HG03558 (cell line): ENCODE data around the gene RSL24D1.

ENCODE experiments used
- ATAC-seq: cut with Tn5 transposase; IDR thresholded peaks from one replicate; pipeline ENCODE4 v1.9.1; 2021; ENCODE audit warnings: moderate number of reproducible peaks; ENCODE audit not compliant: unreplicated experiment; ENCODE audit errors: extremely low read depth

The RSL24D1 gene

DNA sequence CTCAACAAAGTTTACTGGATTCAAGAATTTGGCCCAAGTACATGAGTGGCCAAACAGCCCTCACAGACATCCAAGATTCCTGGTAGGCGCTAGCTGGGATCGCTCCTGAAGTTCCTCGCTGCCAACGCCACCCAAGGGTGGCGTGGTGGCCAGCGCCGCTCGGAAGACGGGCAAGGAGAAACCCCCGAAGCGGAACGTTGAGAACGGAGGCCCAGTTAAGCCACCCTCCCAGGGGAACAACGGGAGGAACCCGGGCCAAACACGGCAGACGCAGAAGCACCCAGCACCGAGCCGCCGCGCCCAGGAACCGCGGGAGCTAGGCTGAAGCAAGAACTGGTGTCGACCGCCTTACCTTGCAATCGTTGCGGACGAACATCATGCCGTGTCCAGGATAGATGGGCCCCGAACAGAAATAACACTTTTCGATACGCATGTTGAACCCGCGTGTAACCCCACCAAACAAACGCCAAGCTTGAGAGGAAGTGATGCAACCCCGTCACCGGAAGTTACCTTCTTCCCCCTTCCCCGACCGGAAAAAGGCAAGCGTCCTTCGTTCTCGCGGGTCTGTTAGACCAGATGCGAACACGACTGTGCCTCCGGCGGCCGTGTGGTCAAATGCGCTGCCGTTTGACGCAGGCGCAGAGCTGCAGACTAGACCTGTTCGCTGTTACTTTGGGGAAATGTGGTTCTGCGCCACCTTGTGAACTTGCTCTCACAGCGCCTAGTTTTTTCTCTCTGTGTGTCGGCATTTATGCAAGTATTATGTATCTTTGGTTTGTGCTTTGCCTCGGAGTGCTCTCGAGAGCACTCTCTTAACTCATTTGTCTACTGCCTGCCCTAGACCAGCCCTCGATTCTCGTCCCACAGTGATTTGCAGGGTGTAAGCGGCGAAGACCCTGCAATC, at the start of gene RSL24D1:
TSS of gene RSL24D1 (minus strand) at position 484 of the 904 bp plus-strand sequence. CDS start at position 433, 51 bp downstream.
- ATAC-seq, result peak; percentile 95

DNA sequence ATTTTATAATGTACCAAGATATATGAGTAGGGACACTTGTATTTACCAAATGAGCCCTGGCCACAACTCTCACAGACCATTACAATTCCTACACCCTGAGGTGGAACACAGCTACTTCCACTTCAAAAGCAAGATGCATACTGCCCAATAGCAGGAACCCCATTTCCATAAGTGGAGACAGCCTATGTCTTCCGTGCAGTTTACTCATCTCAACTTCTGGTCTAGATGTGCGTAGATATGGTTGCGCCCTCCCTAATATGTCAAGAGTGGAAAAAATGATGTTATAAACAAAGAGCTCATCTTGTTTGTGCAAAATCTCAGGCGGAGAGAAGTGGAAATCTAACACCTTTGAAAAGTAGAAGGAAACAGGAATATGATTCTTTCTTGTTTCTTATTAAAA, 48.3 kb upstream of the RSL24D1 start:
- ATAC-seq, result no peak

DNA sequence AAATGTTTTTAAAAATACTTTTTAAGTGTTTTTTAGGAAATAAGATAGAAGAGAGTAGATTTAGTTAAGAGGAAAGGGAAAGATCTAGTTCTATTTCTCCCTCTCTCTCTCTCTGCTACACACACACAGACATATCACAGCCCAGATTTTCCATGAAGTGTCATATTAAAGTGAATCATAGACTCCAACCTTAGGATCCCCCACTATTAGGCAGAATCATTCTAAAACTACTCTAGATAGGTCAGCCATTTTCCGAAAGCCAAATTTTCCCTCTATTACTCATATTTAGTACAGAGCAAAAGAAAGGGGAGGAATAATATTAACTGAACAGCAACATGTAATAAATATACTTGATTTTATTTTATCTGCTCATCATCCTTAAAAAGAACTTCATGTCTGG, 45.1 kb upstream of the RSL24D1 start:
- ATAC-seq, result no peak

DNA sequence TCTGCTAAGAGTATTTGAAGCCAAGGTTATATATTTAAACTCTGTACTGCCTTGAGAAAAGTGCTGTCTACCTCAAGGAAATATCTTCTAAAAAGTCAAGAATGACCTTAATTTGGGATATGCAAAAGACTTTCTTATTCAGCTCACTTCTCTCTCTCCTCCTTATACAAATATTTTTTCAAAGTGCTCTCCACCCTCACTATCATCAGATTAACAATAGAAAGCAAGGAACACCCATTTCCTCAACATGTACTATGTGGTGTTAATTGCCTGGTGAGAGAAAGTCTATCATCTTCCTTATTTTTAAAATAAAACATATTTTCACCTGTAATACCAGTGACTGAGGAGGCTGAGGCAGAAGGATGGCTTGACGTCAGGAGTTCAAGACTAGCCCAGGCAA, 44.4 kb upstream of the RSL24D1 start:
- ATAC-seq, result no peak

DNA sequence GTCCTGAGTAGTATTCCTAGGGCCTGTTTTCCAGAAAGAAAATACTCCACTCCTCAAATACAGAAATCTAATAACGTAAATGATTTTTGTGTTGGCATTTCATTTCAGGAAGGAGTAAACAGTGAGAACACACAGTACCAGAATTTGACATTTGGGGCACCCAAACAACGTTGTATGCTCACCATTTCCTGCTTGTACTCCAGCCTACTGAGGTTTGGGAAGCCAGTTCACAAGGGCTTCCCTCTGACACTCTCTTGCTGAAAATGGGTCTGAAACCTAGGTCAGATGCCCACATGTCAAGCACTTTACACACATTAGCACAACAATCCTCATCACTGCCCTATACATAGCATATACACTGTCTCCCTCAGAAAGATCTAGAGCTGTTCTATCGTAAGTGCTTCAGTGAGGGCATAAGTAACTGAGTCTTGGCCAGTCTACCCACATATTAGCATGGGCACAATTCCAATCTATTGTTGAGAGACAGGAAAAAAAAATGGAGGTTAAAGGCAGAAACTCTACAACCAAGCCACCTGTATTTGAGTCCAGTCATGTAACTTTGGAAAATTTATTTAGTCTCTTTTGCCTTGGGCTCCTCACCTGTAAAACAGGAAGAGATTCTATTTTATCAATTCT, 43.5 kb upstream of the RSL24D1 start:
- no peak for ATAC-seq

DNA sequence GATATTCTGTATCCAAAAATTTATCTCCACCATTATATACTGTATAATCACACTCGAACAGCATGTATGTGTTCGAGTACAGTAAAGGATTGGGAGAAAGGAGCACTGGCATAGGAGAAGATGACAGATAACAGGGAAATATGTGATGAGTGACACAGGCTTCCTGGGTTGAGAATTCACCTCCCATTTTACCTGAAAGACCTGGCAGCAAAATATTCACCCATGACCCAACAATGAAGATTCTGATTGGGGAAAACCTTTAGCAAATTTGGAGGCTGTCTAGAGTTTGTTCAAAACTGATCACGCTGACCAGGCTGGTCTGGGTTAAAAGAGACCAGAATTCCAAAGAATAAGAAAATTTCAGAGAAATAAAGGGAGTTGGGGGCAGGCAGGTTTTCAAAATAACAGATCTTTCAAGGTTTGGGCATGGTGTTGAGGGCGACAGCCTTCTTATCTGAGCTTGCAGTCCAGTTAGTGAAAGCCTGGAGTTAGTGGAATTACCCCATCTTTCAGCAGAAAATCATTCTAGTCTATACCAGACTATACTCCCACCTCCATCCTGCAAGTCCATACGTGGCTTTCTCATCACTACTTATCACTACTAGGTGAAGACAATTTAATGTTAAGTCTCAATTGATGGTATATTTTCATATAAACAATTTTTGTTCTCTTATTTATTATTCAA, 42.8 kb upstream of the RSL24D1 start:
- no peak for ATAC-seq

DNA sequence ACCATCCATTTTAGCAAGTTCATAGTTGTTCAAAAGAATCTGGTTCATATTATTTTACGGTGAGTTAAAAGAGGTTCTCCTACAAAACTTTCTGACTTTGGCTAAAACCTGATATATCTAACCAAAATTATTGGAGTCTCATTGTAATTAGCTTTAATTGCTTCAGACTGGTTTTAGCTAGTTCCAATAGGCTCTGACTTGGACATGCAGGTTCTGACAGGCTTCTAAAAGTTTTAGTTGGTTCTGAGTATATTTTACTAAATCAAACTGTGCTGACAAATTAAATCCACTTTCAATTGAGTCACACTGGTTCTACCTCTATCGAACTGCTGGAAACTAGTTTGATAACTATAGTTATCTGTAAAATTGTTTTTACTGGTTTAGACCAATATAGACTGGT, 42.1 kb upstream of the RSL24D1 start:
- ATAC-seq, result no peak

DNA sequence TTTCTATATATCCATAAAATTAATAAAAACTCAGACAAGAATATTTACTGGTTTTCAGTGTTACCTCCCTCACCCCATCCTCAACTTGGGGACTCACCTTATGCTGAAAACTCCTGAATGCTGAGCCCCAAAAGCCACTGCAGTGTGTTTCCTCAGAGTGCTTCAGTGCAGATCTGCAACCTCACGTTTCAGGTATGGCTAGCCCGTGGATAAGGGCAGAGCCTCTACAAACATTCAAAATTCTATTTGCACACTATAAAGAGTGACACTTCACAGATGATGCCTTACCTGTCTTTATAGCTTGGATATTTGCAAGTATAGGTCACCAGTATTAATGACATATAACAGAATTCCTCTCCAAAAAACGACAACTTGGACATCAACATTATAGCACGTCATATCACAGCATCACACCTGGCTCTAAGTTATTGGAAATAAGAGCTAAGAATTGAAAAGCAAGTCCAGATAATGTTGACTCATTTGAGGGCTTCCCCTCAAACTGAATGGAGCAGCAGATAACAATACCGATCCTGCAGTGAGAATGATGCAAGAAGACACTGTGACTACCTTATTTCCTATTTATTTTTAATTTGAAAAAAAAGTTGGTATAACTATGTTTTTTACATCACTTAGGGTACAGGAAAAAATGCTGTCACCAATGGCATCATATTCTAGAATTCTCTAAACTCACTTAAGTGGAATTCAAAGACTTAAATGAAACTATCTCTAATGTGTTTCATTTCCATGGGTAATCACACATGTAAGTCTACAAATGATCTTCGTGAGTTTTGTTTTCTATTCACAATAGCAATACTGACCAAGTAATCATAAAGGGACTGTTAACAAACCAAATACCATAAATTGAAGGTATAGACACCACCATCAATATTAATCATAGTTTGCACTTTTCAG, 40.7 kb upstream of the RSL24D1 start:
- no peak for ATAC-seq

DNA sequence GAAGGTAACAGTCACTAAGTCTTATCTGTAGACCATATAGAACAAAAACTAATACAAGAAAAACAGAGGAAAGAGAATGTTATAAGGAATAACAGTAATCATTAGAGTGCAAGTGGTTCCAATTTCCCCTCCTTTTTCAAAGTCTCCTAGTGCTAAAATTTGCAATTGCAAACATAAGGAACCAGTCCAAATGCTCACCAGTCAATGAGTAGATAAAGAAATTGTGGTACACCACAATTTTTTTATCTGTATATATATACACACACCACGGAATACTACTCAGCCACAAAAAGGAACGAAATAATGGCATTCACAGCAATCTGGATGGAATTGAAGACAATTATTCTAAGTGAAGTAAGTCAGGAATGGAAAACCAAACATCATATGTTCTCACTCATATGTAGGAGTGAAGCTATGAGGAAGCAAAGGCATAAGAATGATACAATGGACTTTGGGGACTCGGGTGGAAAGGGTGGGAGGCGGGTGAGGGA, 38.9 kb upstream of the RSL24D1 start:
- ATAC-seq, result no peak

DNA sequence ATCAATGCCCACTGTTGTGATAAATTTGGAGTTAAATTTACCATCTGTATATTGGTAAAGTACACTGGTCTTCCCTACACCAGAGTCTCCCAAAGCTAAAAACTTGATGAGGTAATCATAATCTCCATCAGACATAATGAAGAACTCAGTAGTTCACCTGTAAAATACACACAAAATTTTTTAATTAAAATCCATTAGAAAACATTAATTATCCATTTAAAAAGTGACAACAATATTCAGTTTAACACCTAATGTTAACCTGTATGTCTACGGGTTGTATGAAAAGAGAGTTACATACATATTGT, 38.0 kb upstream of the RSL24D1 start:
- no peak for ATAC-seq

DNA sequence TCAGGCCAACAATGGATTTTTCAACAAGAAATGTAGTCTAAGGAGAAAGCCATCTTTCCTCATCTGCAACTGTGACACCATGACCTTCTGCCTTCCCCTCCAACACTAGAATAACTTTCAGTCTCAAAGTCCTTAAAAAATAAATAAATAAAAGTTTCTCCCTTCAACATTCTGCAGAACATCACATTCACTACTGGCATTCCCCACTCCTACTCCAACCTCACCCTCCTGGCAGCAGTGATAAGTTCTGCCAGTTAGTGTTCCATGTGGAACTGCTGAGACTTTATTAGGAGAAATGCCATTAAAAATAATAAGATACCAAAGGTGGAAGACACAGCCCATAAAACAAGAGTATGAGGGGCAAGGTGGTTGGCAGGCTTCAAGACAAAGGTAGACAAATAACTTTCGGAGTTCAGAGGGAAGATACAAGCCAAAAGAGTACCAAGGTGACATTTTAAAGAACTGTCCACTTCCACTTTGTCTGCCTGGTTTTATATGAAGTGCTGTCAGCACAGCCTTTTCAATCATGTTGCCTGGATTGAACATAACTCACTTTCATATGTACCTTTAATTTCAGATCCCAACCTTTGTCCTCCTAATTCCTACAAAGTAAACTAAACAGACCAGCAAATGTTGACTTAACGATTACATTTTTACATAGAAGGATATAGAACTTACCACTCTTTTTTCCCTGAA, 37.5 kb upstream of the RSL24D1 start:
- no peak for ATAC-seq

DNA sequence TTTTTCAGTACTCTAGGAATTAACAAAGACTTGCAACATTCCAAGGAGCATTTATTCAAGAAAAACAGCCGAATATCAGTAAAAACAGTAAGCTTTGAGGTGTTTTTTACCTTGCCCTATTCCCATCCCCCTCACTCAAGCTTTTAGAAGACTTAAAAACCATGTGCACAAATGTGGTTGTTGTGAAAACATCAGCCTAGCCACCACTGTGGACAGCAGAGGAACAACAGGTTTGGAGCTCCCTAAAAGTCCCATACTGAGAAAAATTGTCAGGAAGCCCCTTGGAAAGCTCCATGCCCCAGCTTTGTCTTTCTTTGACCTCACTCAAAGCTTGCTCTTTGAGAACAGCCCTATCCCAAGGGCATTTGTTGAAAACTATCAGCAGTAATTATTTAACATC, 34.7 kb upstream of the RSL24D1 start:
- no peak for ATAC-seq

DNA sequence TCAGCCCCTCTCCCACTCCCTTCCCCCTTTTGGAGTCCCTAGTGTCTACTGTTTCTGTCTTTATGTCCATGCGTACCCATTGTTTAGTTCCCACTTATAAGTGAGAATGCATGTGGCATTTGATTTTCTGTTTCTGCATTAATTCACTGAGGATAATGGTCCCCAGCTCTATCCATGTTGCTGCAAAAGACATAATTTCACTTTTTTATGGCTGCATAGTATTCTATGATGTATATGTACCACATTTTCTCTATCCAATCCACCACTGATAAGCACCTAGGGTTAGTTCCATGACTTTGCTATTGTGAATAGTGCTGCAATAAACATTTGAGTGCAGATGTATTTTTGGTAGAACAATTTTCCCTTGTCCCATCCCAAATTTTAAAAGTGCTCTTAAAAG, 34.2 kb upstream of the RSL24D1 start:
- ATAC-seq, result no peak

DNA sequence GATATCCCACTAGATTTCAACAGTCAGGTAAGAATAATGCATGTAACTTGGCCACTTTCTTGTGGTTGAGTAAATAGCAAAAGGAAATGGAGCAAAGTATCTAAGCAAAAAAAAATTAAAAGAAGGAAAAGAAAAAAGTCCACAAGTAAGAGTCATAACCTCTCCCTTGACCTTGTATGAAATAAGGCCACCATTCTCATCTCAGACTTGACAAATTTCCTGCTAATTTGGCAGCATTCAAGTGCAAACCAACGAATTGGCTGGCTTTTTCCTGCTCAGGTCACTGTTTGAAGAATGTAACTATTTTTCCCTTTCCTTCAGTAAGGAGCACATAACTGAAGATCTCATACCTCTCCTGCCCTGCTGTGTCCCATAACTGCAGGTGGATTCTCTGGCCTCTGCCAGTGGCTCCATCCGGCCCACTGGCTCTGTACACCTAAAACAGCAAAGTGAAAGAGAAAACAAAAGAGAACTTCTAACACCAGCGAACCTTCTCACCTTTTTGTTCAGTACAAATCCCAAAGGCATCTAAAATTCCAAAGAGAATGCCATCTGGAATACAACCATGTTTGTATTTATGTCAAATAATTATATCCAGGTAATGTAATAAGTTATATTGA, 33.4 kb upstream of the RSL24D1 start:
- no peak for ATAC-seq

DNA sequence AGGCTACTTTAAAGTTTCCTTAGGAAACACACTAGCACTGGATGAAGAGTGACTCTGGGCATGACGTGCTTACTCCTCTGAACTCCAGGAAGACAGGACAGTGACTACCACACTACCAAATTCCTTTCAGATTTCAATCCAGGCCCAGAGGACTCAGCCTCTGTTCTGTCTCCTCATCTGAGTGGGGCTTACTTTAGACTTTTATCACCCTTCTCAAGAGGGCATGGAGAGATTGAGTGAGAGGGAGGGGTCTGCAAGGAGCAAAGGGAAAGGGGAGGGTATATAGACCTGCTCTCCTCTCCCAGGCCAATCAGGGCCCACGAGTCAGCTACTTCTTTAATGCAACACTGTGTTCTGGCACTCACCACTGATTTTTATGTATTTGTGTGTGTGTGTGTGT, 29.4 kb upstream of the RSL24D1 start:
- ATAC-seq, result no peak

DNA sequence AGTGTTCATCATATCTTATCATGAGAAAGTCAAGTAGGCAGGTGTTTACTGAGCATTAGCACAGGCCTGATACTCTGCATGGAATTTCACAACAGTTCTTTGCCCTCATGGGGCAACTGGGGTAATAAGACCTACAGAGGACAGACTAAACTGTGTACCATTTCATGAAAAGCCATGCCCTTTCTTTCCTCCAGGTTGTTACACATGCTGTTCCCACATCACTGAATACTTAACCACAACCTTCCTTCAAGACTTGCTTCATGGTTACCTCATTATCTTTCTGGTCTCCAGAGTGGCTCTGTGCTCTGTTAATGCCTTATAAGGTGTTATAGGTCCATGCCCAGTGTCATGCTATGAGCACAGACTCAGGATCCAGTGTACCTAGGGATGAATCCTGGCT, 28.2 kb upstream of the RSL24D1 start:
- no peak for ATAC-seq

DNA sequence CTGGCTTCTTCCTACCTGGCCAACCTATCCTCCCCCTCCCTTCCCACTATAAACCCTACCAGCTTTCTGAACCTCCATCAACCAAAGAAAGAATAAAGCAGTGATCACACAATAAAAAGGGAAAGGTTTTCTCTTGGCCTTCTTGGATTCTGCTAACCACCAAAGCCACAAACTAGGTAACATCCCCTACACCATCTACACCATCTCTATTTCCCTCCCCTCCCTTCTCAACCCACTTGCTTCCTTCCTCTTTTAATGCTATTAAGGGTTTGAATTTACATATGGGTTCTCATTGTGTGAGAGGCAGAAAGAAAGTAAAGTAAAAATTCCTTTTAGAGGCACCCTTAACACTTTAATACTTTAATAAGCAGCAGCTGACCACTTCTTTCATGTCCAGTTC, 25.8 kb upstream of the RSL24D1 start:
- no peak for ATAC-seq

DNA sequence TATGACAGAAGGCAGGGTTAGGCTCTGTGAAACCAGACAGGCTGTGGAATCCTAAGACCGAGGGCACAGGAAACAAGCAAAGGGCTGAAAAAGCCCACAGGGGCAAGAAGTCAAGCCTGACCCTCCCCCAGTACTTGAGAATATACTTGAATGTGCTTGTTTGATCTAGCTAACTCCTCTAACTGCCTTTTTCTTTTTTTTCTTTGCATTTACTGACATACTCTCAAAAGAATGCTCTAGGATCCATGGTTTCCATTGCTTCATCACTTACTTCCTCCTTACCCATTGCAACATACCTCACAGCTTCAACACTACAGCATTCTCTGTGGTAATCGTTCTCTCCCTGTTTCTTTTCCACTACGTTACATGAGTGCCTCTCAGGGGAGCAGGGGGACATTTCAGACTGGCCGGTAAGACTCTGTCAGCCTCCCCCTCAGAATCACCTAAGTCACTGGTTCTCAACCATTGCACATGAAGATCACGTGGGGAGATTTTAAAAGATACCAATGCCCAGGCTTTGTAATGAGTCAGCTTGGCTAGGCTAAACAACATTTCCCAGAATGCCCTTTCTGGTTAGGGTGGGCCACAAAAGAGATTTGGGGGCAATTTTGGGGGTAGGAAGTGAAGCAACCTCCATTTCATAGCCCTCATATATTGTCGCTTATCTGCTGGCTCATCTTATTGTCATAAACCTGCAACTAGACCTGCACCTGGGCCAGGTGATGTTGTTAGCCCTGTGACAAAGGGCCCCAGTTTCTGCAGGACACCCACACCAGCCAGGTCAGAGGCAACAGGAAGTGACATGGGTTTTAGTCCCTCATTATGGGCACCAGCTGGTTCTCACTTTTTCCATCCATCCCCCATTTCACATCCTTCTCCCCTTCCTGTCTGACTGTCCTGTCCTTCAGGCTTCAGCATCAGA, 24.6 kb upstream of the RSL24D1 start:
- no peak for ATAC-seq
